IMR-90 (cell line): ENCODE data around the gene CSAD. TPM values are rescaled to one million over a fixed set of nuclear protein-coding genes. Genes with fewer than 3 reads are reported as not detected.

Experiments
- ATAC-seq: fragments of 200-7000 bp; cut with Tn5 transposase; 2 replicates; pipeline ENCODE4 v1.9.1; 2020; ENCODE audit warnings: low read depth, mild to moderate bottlenecking, moderate library complexity
- BruUV-seq: library from RNA; stranded (reverse); fragments of 400-500 nt; replicated peaks from 2 replicates; lab custom pipeline; 2021; lab: Mats Ljungman, UMichigan
- CTCF ChIA-PET: fragments of 300-600 bp; formaldehyde crosslinking; extraction: SDS; loops from one replicate; lab custom pipeline; 2021; ENCODE audit warnings: antibody characterized with exemption; lab: Yijun Ruan, JAX
- POLR2A ChIA-PET: fragments of 300-600 bp; sonication (Branson Sonifier 250); formaldehyde crosslinking; loops from one replicate; lab custom pipeline; 2022; ENCODE audit warnings: antibody characterized with exemption; ENCODE audit not compliant: unreplicated experiment; lab: Charles Lee
- DNase-seq: peaks from one replicate; pipeline ENCODE4 v3.0.0; 2013
- H2AFZ ChIP-seq: replicated peaks from 2 replicates; pipeline ENCODE3; 2013; ENCODE audit warnings: low read length, mild to moderate bottlenecking; ENCODE audit not compliant: poor library complexity
- H2AK5ac ChIP-seq: 2 replicates; pipeline ENCODE4 v1.6.1; 2013; ENCODE audit warnings: low read depth, low read length, inconsistent platforms
- H2AK9ac ChIP-seq: replicated peaks from 2 replicates; pipeline ENCODE3; 2013; ENCODE audit warnings: mild to moderate bottlenecking, low read depth, low read length, moderate library complexity; ENCODE audit not compliant: poor library complexity
- H2BK120ac ChIP-seq: 2 replicates; pipeline ENCODE4 v1.6.1; 2013; ENCODE audit warnings: low read depth, low read length, inconsistent platforms
- H2BK15ac ChIP-seq: 3 replicates; pipeline ENCODE4 v1.6.1; 2013; ENCODE audit warnings: low read depth, low read length, inconsistent platforms
- H2BK20ac ChIP-seq: 2 replicates; pipeline ENCODE4 v1.6.1; 2013; ENCODE audit warnings: low read depth, mild to moderate bottlenecking, inconsistent platforms, low read length, moderate library complexity
- H2BK5ac ChIP-seq: 2 replicates; pipeline ENCODE4 v1.6.1; 2013; ENCODE audit warnings: mild to moderate bottlenecking, low read depth, low read length, inconsistent platforms; ENCODE audit not compliant: poor library complexity, severe bottlenecking
- H3K14ac ChIP-seq: replicated peaks from 2 replicates; pipeline ENCODE4 v1.6.1; 2013; ENCODE audit warnings: low read depth, low read length, inconsistent platforms
- H3K18ac ChIP-seq: 2 replicates; pipeline ENCODE4 v1.6.1; 2013; ENCODE audit warnings: low read depth, low read length, control low read depth
- H3K23ac ChIP-seq: 2 replicates; pipeline ENCODE4 v1.6.1; 2013; ENCODE audit warnings: low read depth, low read length, inconsistent platforms
- H3K27ac ChIP-seq: 2 replicates; pipeline ENCODE4 v1.5.1; 2013; ENCODE audit warnings: mild to moderate bottlenecking, control low read depth, low read length; ENCODE audit not compliant: insufficient read depth
- H3K27me3 ChIP-seq: 2 replicates; pipeline ENCODE4 v1.6.1; 2013; ENCODE audit warnings: low read length; ENCODE audit not compliant: control insufficient read depth, insufficient read depth
- H3K36me3 ChIP-seq: 2 replicates; pipeline ENCODE4 v1.6.1; 2013; ENCODE audit warnings: low read length, mixed read lengths; ENCODE audit not compliant: control insufficient read depth, insufficient read depth
- H3K4ac ChIP-seq: 2 replicates; pipeline ENCODE4 v1.6.1; 2013; ENCODE audit warnings: low read depth, low read length, inconsistent platforms
- H3K4me1 ChIP-seq: 2 replicates; pipeline ENCODE4 v1.6.1; 2013; ENCODE audit warnings: low read length, mixed read lengths; ENCODE audit not compliant: control insufficient read depth, insufficient read depth
- H3K4me2 ChIP-seq: 2 replicates; pipeline ENCODE4 v1.6.1; 2013; ENCODE audit warnings: low read depth, mild to moderate bottlenecking, control low read depth, low read length, moderate library complexity
- H3K4me3 ChIP-seq: 2 replicates; pipeline ENCODE4 v1.5.1; 2013; ENCODE audit warnings: low read depth, mild to moderate bottlenecking, control low read depth, low read length, moderate library complexity; ENCODE audit not compliant: insufficient read depth
- H3K56ac ChIP-seq: 2 replicates; pipeline ENCODE4 v1.6.1; 2013; ENCODE audit warnings: low read length, inconsistent platforms; ENCODE audit not compliant: insufficient read depth; ENCODE audit errors: extremely low read depth
- H3K79me1 ChIP-seq, 2 experiments: 2 replicates each; pipeline ENCODE4 v1.6.1; 2013; ENCODE audit warnings: low read length in 2 of 2, inconsistent platforms in 1 of 2, low read depth in 1 of 2
- H3K9ac ChIP-seq: 2 replicates; pipeline ENCODE4 v1.6.1; 2013; ENCODE audit warnings: low read depth, low read length, control low read depth
- H3K9me1 ChIP-seq: 2 replicates; pipeline ENCODE4 v1.6.1; 2013; ENCODE audit warnings: low read length, inconsistent platforms; ENCODE audit not compliant: insufficient read depth
- H3K9me3 ChIP-seq: 2 replicates; pipeline ENCODE4 v1.6.1; 2013; ENCODE audit warnings: low read length; ENCODE audit not compliant: control insufficient read depth, insufficient read depth
- H4K20me1 ChIP-seq: 2 replicates; pipeline ENCODE4 v1.6.1; 2013; ENCODE audit warnings: low read length, inconsistent platforms; ENCODE audit not compliant: insufficient read depth
- H4K5ac ChIP-seq: 2 replicates; pipeline ENCODE4 v1.6.1; 2013; ENCODE audit warnings: mild to moderate bottlenecking, low read depth, low read length, control low read depth
- H4K8ac ChIP-seq, 2 experiments: 2 replicates each; pipeline ENCODE4 v1.6.1; 2013; ENCODE audit warnings: low read depth in 2 of 2, low read length in 2 of 2, control low read depth in 1 of 2, inconsistent platforms in 1 of 2
- H4K91ac ChIP-seq: 2 replicates; pipeline ENCODE4 v1.6.1; 2013; ENCODE audit warnings: low read depth, low read length, inconsistent platforms; ENCODE audit not compliant: insufficient read depth
- BHLHE40 ChIP-seq: fragments of 150-350 bp; IDR thresholded peaks from 2 replicates; pipeline ENCODE4 v1.6.1; 2016; ENCODE audit warnings: mild to moderate bottlenecking, low read depth, low read length
- CEBPB ChIP-seq: IDR thresholded peaks from 2 replicates; pipeline ENCODE4 v1.6.1; 2012; ENCODE audit warnings: low read depth, low read length, improper control_type of control experiment
- CHD1 ChIP-seq: IDR thresholded peaks from 2 replicates; pipeline ENCODE4 v1.6.1; 2012; ENCODE audit warnings: low read depth, low read length, improper control_type of control experiment
- ELK1 ChIP-seq: fragments of 150-350 bp; IDR thresholded peaks from 2 replicates; pipeline ENCODE4 v1.6.1; 2016; ENCODE audit warnings: low read depth, mild to moderate bottlenecking, low read length, moderate library complexity, borderline replicate concordance
- FOS ChIP-seq: fragments of 150-350 bp; IDR thresholded peaks from 2 replicates; pipeline ENCODE4 v1.6.1; 2016; ENCODE audit warnings: low read depth, low read length
- MAFK ChIP-seq: IDR thresholded peaks from 2 replicates; pipeline ENCODE4 v1.6.1; 2012; ENCODE audit warnings: low read depth, low read length, improper control_type of control experiment
- MAZ ChIP-seq: IDR thresholded peaks from 2 replicates; pipeline ENCODE4 v1.6.1; 2012; ENCODE audit warnings: low read depth, mild to moderate bottlenecking, low read length, improper control_type of control experiment, moderate library complexity, borderline replicate concordance
- MXI1 ChIP-seq: IDR thresholded peaks from 2 replicates; pipeline ENCODE4 v1.6.1; 2012; ENCODE audit warnings: low read depth, mild to moderate bottlenecking, low read length, moderate library complexity, borderline replicate concordance
- NFE2L2 ChIP-seq: fragments of 150-350 bp; IDR thresholded peaks from 2 replicates; pipeline ENCODE4 v1.6.1; 2016; ENCODE audit warnings: low read depth, mild to moderate bottlenecking, low read length
- POLR2A ChIP-seq: IDR thresholded peaks from 2 replicates; pipeline ENCODE4 v1.6.1; 2012; ENCODE audit warnings: mild to moderate bottlenecking, low read depth, low read length
- RAD21 ChIP-seq: IDR thresholded peaks from 2 replicates; pipeline ENCODE4 v1.6.1; 2012; ENCODE audit warnings: low read length, improper control_type of control experiment
- RCOR1 ChIP-seq: IDR thresholded peaks from 2 replicates; pipeline ENCODE4 v1.6.1; 2012; ENCODE audit warnings: mild to moderate bottlenecking, low read length, improper control_type of control experiment; ENCODE audit not compliant: insufficient replicate concordance
- RFX5 ChIP-seq: IDR thresholded peaks from 2 replicates; pipeline ENCODE4 v1.8.0; 2012; ENCODE audit warnings: low read depth, mild to moderate bottlenecking, low read length, moderate library complexity
- SMC3 ChIP-seq: fragments of 150-350 bp; IDR thresholded peaks from 2 replicates; pipeline ENCODE4 v1.6.1; 2016; ENCODE audit warnings: low read depth, mild to moderate bottlenecking, antibody characterized with exemption, low read length, moderate library complexity
- USF2 ChIP-seq: fragments of 150-350 bp; IDR thresholded peaks from 2 replicates; pipeline ENCODE4 v1.6.1; 2017; ENCODE audit warnings: mild to moderate bottlenecking, antibody characterized with exemption, low read length, low read depth
- dilution Hi-C: fragments of 300-500 bp; cut with HindIII; formaldehyde crosslinking; loops from one replicate; pipeline ENCODE4 v1.14.3; 2018; ENCODE audit warnings: low sequenced_read_pairs; ENCODE audit not compliant: unreplicated experiment
- in situ Hi-C: fragments of 300-500 bp; cut with MboI; formaldehyde crosslinking; loops from 3 replicates; pipeline ENCODE4 v1.14.3; 2019; ENCODE audit warnings: low sequenced_read_pairs, inconsistent platforms, mixed read lengths
- intact Hi-C: fragments of 100-400 bp; cut with micrococcal nuclease; formaldehyde crosslinking; loops from 2 replicates; pipeline ENCODE4 v1.10.0; 2022
- polyA plus RNA-seq, 3 experiments: library from polyadenylated mRNA; depleted of rRNA; stranded (reverse); fragments of >200 nt; gene quantifications; 2 replicates each; pipeline ENCODE4 v1.2.3, GENCODE V29; 2012; ENCODE audit warnings: low replicate concordance in 1 of 3
- total RNA-seq: library from RNA; depleted of rRNA; stranded (reverse); fragments of >200 nt; gene quantifications from 2 replicates; pipeline ENCODE4 v1.2.3, GENCODE V29; 2012
- TF ChIP-seq, protein P1 (sequence below): conservative IDR thresholded peaks from 2 replicates; pipeline ENCODE4 v1.5.1; 2012; ENCODE audit warnings: mild to moderate bottlenecking, low read depth, low read length, improper control_type of control experiment

CSAD gene
- total and polyA plus RNA-seq, 2 of the 4 experiments (the other 2 are of a cell fraction) = 5.4 to 45.6 TPM

DNA sequence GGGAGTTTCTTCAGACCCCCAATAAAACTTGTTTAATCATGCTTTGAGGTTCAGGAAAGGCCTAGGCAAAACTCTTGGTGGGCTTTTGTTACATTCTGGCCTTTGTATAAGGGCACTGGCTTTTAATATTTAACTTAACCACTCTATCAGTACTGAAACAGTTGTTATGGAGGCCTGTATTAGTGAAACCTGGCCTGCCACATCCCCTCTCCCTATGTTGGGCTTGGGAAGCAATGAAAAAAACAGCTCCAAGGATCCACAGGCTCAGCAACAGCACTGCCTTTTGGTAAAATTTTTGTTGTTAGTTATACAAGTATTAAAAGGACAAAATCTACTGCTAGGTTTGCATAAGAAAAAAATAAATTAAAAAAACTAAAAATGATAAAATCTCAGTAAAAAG, 66.8 kb downstream of the CSAD start:
- H2BK120ac ChIP-seq = no peak overlapping the region
- no peak overlapping the region for H3K4ac ChIP-seq
- no peaks in the 10 kb centered on the region for H3K79me1 ChIP-seq
- dilution Hi-C loops = no loop called here
- no peak overlapping the region for H3K18ac ChIP-seq
- ChIA-PET POLR2A (no interaction called here), CTCF (no interaction called here)
- no peak overlapping the region for H2AK9ac ChIP-seq
- no peak overlapping the region for H3K27ac ChIP-seq
- no peak overlapping the region for H3K14ac ChIP-seq
- no peaks in the 10 kb centered on the region for H3K4me1 ChIP-seq
- no peak for DNase-seq
- no peak for ATAC-seq
- no peaks in the 10 kb centered on the region for H3K9me1 ChIP-seq
- H3K9ac ChIP-seq = no peak overlapping the region
- no peak overlapping the region for H2AFZ ChIP-seq
- intact Hi-C loops = no loop called here
- H4K5ac ChIP-seq = no peak overlapping the region
- H2BK20ac ChIP-seq = no peak overlapping the region
- H3K4me3 ChIP-seq = no peak overlapping the region
- no peak overlapping the region for H4K91ac ChIP-seq
- no peak overlapping the region for H3K4me2 ChIP-seq
- H4K8ac ChIP-seq = no peak overlapping the region
- no peak overlapping the region for H3K23ac ChIP-seq
- H3K27me3 ChIP-seq = no peaks in the 10 kb centered on the region; the same call in 1 of the 2 replicates
- no peak overlapping the region for H3K56ac ChIP-seq
- H3K9me3 ChIP-seq = no peaks in the 10 kb centered on the region
- H2AK5ac ChIP-seq = no peak overlapping the region
- no peak overlapping the region for H2BK5ac ChIP-seq
- TF ChIP-seq, protein P1, sequence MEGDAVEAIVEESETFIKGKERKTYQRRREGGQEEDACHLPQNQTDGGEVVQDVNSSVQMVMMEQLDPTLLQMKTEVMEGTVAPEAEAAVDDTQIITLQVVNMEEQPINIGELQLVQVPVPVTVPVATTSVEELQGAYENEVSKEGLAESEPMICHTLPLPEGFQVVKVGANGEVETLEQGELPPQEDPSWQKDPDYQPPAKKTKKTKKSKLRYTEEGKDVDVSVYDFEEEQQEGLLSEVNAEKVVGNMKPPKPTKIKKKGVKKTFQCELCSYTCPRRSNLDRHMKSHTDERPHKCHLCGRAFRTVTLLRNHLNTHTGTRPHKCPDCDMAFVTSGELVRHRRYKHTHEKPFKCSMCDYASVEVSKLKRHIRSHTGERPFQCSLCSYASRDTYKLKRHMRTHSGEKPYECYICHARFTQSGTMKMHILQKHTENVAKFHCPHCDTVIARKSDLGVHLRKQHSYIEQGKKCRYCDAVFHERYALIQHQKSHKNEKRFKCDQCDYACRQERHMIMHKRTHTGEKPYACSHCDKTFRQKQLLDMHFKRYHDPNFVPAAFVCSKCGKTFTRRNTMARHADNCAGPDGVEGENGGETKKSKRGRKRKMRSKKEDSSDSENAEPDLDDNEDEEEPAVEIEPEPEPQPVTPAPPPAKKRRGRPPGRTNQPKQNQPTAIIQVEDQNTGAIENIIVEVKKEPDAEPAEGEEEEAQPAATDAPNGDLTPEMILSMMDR = no peak
- TF ChIP-seq USF2 (no peak), POLR2A (no peak), RCOR1 (no peak), MAZ (no peak), MXI1 (no peak), RFX5 (no peak), RAD21 (no peak), CEBPB (no peak), FOS (no peak), SMC3 (no peak), BHLHE40 (no peak), ELK1 (no peak), NFE2L2 (no peak), MAFK (no peak), CHD1 (no peak)
- no TSS peak for BruUV-seq
- H3K36me3 ChIP-seq = no peaks in the 10 kb centered on the region
- H2BK15ac ChIP-seq = no peak overlapping the region
- in situ Hi-C loops = no loop called here
- no peaks in the 10 kb centered on the region for H4K20me1 ChIP-seq
